HEK293 (cell line): ENCODE results near the gene PRKAR2B.
A peak's percentile ranks its signal among the peaks of the same experiment; 100 is the strongest.

Experiments used
- AEBP2 ChIP-seq: fragments of 450-650 bp; formaldehyde crosslinking; IDR thresholded peaks from 2 replicates; pipeline ENCODE4 v1.5.1; 2016; ENCODE audit warnings: missing biosample characterization, missing genetic modification characterization, borderline replicate concordance
- KLF10 ChIP-seq: fragments of 450-650 bp; IDR thresholded peaks from 2 replicates; pipeline ENCODE4 v1.5.1; 2018; ENCODE audit warnings: missing biosample characterization, mild to moderate bottlenecking, missing genetic modification characterization
- KLF9 ChIP-seq: fragments of 450-650 bp; formaldehyde crosslinking; IDR thresholded peaks from 2 replicates; pipeline ENCODE4 v1.5.1; 2016; ENCODE audit warnings: missing biosample characterization, missing genetic modification characterization, low read depth
- MZF1 ChIP-seq: fragments of 450-650 bp; formaldehyde crosslinking; IDR thresholded peaks from 2 replicates; pipeline ENCODE4 v1.5.1; 2017; ENCODE audit warnings: missing biosample characterization, missing genetic modification characterization, borderline replicate concordance
- PATZ1 ChIP-seq: fragments of 450-650 bp; formaldehyde crosslinking; IDR thresholded peaks from 2 replicates; pipeline ENCODE4 v1.5.1; 2016; ENCODE audit warnings: missing biosample characterization, missing genetic modification characterization
- RBAK ChIP-seq: fragments of 450-650 bp; formaldehyde crosslinking; IDR thresholded peaks from 2 replicates; pipeline ENCODE4 v1.5.1; 2016; ENCODE audit warnings: missing biosample characterization, missing genetic modification characterization
- ZBTB20 ChIP-seq: fragments of 450-650 bp; formaldehyde crosslinking; IDR thresholded peaks from 2 replicates; pipeline ENCODE4 v1.5.1; 2016; ENCODE audit warnings: missing biosample characterization, missing genetic modification characterization
- ZEB2 ChIP-seq: fragments of 450-650 bp; formaldehyde crosslinking; IDR thresholded peaks from 2 replicates; pipeline ENCODE4 v1.5.1; 2016; ENCODE audit warnings: missing biosample characterization, missing genetic modification characterization
- ZNF140 ChIP-seq: fragments of 450-650 bp; formaldehyde crosslinking; IDR thresholded peaks from 2 replicates; pipeline ENCODE4 v1.5.1; 2016; ENCODE audit warnings: missing biosample characterization, missing genetic modification characterization
- ZNF157 ChIP-seq: fragments of 450-650 bp; formaldehyde crosslinking; IDR thresholded peaks from 2 replicates; pipeline ENCODE4 v1.5.1; 2016; ENCODE audit warnings: missing biosample characterization, missing genetic modification characterization
- ZNF19 ChIP-seq: fragments of 450-650 bp; formaldehyde crosslinking; IDR thresholded peaks from 2 replicates; pipeline ENCODE4; 2016; ENCODE audit warnings: missing biosample characterization, missing genetic modification characterization, low read depth
- ZNF223 ChIP-seq: fragments of 450-650 bp; formaldehyde crosslinking; IDR thresholded peaks from 2 replicates; pipeline ENCODE4 v1.5.1; 2016; ENCODE audit warnings: missing biosample characterization, missing genetic modification characterization
- ZNF248 ChIP-seq: fragments of 450-650 bp; formaldehyde crosslinking; IDR thresholded peaks from 2 replicates; pipeline ENCODE4 v1.5.1; 2017; ENCODE audit warnings: missing biosample characterization, missing genetic modification characterization
- ZNF292 ChIP-seq: fragments of 450-650 bp; formaldehyde crosslinking; IDR thresholded peaks from 2 replicates; pipeline ENCODE4 v1.5.1; 2016; ENCODE audit warnings: low read depth, missing biosample characterization, missing genetic modification characterization, borderline replicate concordance
- ZNF311 ChIP-seq: fragments of 450-650 bp; formaldehyde crosslinking; IDR thresholded peaks from 2 replicates; pipeline ENCODE4 v1.5.1; 2017; ENCODE audit warnings: missing biosample characterization, missing genetic modification characterization, borderline replicate concordance
- ZNF362 ChIP-seq: fragments of 450-650 bp; formaldehyde crosslinking; IDR thresholded peaks from 2 replicates; pipeline ENCODE4 v1.5.1; 2016; ENCODE audit warnings: missing biosample characterization, missing genetic modification characterization
- ZNF398 ChIP-seq: fragments of 450-650 bp; formaldehyde crosslinking; IDR thresholded peaks from 2 replicates; pipeline ENCODE4 v1.5.1; 2017; ENCODE audit warnings: missing biosample characterization, missing genetic modification characterization
- ZNF555 ChIP-seq: fragments of 450-650 bp; formaldehyde crosslinking; conservative IDR thresholded peaks from 2 replicates; pipeline ENCODE4 v1.5.1; 2017; ENCODE audit warnings: missing biosample characterization, mild to moderate bottlenecking, missing genetic modification characterization, inconsistent platforms
- ZNF596 ChIP-seq: fragments of 450-650 bp; IDR thresholded peaks from 2 replicates; pipeline ENCODE4 v1.5.0; 2018; ENCODE audit warnings: missing biosample characterization, mild to moderate bottlenecking, missing genetic modification characterization, moderate library complexity
- ZNF600 ChIP-seq: fragments of 450-650 bp; formaldehyde crosslinking; IDR thresholded peaks from 2 replicates; pipeline ENCODE4 v1.5.1; 2016; ENCODE audit warnings: missing biosample characterization, missing genetic modification characterization
- ZNF777 ChIP-seq: fragments of 450-650 bp; formaldehyde crosslinking; IDR thresholded peaks from 2 replicates; pipeline ENCODE4 v1.5.1; 2017; ENCODE audit warnings: missing biosample characterization, missing genetic modification characterization, borderline replicate concordance
- ZNF830 ChIP-seq: fragments of 450-650 bp; IDR thresholded peaks from 2 replicates; pipeline ENCODE4 v1.5.0; 2018; ENCODE audit warnings: missing biosample characterization, missing genetic modification characterization, low read depth, mild to moderate bottlenecking, moderate library complexity
- ZSCAN16 ChIP-seq: fragments of 450-650 bp; formaldehyde crosslinking; IDR thresholded peaks from 2 replicates; pipeline ENCODE4 v1.5.1; 2016; ENCODE audit warnings: missing biosample characterization, missing genetic modification characterization
- ZSCAN23 ChIP-seq: fragments of 450-650 bp; formaldehyde crosslinking; IDR thresholded peaks from 2 replicates; pipeline ENCODE4 v1.5.1; 2016; ENCODE audit warnings: missing biosample characterization, missing genetic modification characterization
- TF ChIP-seq, protein P1 (sequence below): fragments of 450-650 bp; formaldehyde crosslinking; IDR thresholded peaks from 2 replicates; pipeline ENCODE4 v1.5.1; 2016; ENCODE audit warnings: missing biosample characterization, missing genetic modification characterization
- TF ChIP-seq, protein P2 (sequence below): fragments of 450-650 bp; formaldehyde crosslinking; IDR thresholded peaks from 2 replicates; pipeline ENCODE4 v1.5.1; 2016; ENCODE audit warnings: missing biosample characterization, missing genetic modification characterization
- TF ChIP-seq, protein P3 (sequence below): fragments of 450-650 bp; formaldehyde crosslinking; IDR thresholded peaks from 2 replicates; pipeline ENCODE4 v1.5.1; 2016; ENCODE audit warnings: missing biosample characterization, missing genetic modification characterization

PRKAR2B gene

GRCh38 chr7:107167483-107168232 is 123.2 kb downstream of the PRKAR2B start (continued):
- no peak for TF ChIP-seq MZF1
- peak; percentile 85; the same call in 1 of the 2 replicates for TF ChIP-seq ZEB2
- TF ChIP-seq, protein P1, sequence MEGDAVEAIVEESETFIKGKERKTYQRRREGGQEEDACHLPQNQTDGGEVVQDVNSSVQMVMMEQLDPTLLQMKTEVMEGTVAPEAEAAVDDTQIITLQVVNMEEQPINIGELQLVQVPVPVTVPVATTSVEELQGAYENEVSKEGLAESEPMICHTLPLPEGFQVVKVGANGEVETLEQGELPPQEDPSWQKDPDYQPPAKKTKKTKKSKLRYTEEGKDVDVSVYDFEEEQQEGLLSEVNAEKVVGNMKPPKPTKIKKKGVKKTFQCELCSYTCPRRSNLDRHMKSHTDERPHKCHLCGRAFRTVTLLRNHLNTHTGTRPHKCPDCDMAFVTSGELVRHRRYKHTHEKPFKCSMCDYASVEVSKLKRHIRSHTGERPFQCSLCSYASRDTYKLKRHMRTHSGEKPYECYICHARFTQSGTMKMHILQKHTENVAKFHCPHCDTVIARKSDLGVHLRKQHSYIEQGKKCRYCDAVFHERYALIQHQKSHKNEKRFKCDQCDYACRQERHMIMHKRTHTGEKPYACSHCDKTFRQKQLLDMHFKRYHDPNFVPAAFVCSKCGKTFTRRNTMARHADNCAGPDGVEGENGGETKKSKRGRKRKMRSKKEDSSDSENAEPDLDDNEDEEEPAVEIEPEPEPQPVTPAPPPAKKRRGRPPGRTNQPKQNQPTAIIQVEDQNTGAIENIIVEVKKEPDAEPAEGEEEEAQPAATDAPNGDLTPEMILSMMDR (tag by site-specific recombination): no peak; the same call in 1 of the 2 replicates
- no peak for TF ChIP-seq ZNF19 (tag by site-specific recombination)
- no peak for TF ChIP-seq ZNF777 (tag by site-specific recombination)
- TF ChIP-seq PATZ1 (tag by site-specific recombination): peak; percentile 97; the same call in 1 of the 2 replicates
- TF ChIP-seq AEBP2 (tag by site-specific recombination): no peak
- no peak for TF ChIP-seq ZNF292
- TF ChIP-seq ZNF398 (tag by site-specific recombination): no peak
- TF ChIP-seq ZNF362: no peak
- TF ChIP-seq ZNF223 (tag by site-specific recombination): no peak
- no peak for TF ChIP-seq ZNF311 (tag by site-specific recombination)
- TF ChIP-seq KLF10 (tag by site-specific recombination): peak; percentile 40; the same call in 1 of the 2 replicates
- TF ChIP-seq ZNF157 (tag by site-specific recombination): no peak
- no peak for TF ChIP-seq ZNF555 (tag by site-specific recombination)
- no peak for TF ChIP-seq ZNF830 (tag by site-specific recombination)
- no peak for TF ChIP-seq ZNF140 (tag by site-specific recombination)
- no peak for TF ChIP-seq ZNF600 (tag by site-specific recombination)
- peak; percentile 77 for TF ChIP-seq KLF9 (tag by site-specific recombination)
- TF ChIP-seq, protein P2, sequence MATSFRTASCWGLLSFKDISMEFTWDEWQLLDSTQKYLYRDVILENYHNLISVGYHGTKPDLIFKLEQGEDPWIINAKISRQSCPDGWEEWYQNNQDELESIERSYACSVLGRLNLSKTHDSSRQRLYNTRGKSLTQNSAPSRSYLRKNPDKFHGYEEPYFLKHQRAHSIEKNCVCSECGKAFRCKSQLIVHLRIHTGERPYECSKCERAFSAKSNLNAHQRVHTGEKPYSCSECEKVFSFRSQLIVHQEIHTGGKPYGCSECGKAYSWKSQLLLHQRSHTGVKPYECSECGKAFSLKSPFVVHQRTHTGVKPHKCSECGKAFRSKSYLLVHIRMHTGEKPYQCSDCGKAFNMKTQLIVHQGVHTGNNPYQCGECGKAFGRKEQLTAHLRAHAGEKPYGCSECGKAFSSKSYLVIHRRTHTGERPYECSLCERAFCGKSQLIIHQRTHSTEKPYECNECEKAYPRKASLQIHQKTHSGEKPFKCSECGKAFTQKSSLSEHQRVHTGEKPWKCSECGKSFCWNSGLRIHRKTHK (tag by site-specific recombination): no peak
- no peak for TF ChIP-seq ZBTB20 (tag by site-specific recombination)
- TF ChIP-seq, protein P3, sequence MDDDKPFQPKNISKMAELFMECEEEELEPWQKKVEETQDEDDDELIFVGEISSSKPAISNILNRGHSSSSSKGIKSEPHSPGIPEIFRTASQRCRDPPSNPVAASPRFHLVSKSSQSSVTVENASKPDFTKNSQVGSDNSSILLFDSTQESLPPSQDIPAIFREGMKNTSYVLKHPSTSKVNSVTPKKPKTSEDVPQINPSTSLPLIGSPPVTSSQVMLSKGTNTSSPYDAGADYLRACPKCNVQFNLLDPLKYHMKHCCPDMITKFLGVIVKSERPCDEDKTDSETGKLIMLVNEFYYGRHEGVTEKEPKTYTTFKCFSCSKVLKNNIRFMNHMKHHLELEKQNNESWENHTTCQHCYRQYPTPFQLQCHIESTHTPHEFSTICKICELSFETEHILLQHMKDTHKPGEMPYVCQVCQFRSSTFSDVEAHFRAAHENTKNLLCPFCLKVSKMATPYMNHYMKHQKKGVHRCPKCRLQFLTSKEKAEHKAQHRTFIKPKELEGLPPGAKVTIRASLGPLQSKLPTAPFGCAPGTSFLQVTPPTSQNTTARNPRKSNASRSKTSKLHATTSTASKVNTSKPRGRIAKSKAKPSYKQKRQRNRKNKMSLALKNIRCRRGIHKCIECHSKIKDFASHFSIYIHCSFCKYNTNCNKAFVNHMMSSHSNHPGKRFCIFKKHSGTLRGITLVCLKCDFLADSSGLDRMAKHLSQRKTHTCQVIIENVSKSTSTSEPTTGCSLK (tag by site-specific recombination): no peak
- no peak for TF ChIP-seq ZSCAN16
- TF ChIP-seq ZSCAN23 (tag by site-specific recombination): peak; percentile 75
- TF ChIP-seq ZNF596 (tag by site-specific recombination): no peak
- no peak for TF ChIP-seq ZNF248 (tag by site-specific recombination)
- no peak for TF ChIP-seq RBAK (tag by site-specific recombination)
